ENCODE measurements around the gene RNF227.
"Not testable (repeated sequence)": the region's sequence is repeated elsewhere in the genome, so short reads cannot be mapped to it uniquely, and the experiment has no call there.

The RNF227 gene

GRCh38 chr17:7875804-7876370, 40.2 kb downstream of the RNF227 start:
- no peak overlapping the region for H3K27ac ChIP-seq (ENCODE audit: low read depth, low read length)
- H3K9ac ChIP-seq (ENCODE audit: low read length), result no peak overlapping the region
- H3K4me1 ChIP-seq (ENCODE audit: insufficient read depth, low read length), result no peaks in the 10 kb centered on the region
- H3K27me3 ChIP-seq (ENCODE audit: control insufficient read depth in 1 of 2, insufficient read depth in 2 of 2, low read length in 2 of 2), result no peaks in the 10 kb centered on the region
- H3K36me3 ChIP-seq (ENCODE audit: insufficient read depth, low read length), result peaks cover 5% of the 10 kb centered on the region
- H3K4me3 ChIP-seq (ENCODE audit: low read depth in 1 of 2, low read length in 2 of 2), result no peak overlapping the region
- H3K9me3 ChIP-seq (ENCODE audit: low read length), result no peaks in the 10 kb centered on the region

GRCh38 chr17:7873051-7873450, 43.0 kb downstream of the RNF227 start:
- Histone ChIP-seq H3K9me3 (ENCODE audit: low read length) (no peaks in the 10 kb centered on the region), H3K27ac (ENCODE audit: low read depth, low read length) (no peak overlapping the region), H3K4me3 (ENCODE audit: low read depth in 1 of 2, low read length in 2 of 2) (no peak overlapping the region), H3K27me3 (ENCODE audit: control insufficient read depth in 1 of 2, insufficient read depth in 2 of 2, low read length in 2 of 2) (no peaks in the 10 kb centered on the region), H3K36me3 (ENCODE audit: insufficient read depth, low read length) (peaks cover 5% of the 10 kb centered on the region), H3K4me1 (ENCODE audit: insufficient read depth, low read length) (no peaks in the 10 kb centered on the region), H3K9ac (ENCODE audit: low read length) (no peak overlapping the region)

GRCh38 chr17:7867881-7868329, 48.2 kb downstream of the RNF227 start:
- H3K4me3 ChIP-seq (ENCODE audit: low read depth in 1 of 2, low read length in 2 of 2), result no peak overlapping the region

GRCh38 chr17:7864995-7865650, 51.0 kb downstream of the RNF227 start:
- H3K27me3 ChIP-seq (ENCODE audit: control insufficient read depth in 1 of 2, insufficient read depth in 2 of 2, low read length in 2 of 2), result no peaks in the 10 kb centered on the region
- H3K4me1 ChIP-seq (ENCODE audit: insufficient read depth, low read length), result no peaks in the 10 kb centered on the region
- H3K4me3 ChIP-seq (ENCODE audit: low read depth in 1 of 2, low read length in 2 of 2), result no peak overlapping the region
- no peak overlapping the region for H3K27ac ChIP-seq (ENCODE audit: low read depth, low read length)
- H3K36me3 ChIP-seq (ENCODE audit: insufficient read depth, low read length), result no peaks in the 10 kb centered on the region
- no peak overlapping the region for H3K9ac ChIP-seq (ENCODE audit: low read length)
- H3K9me3 ChIP-seq (ENCODE audit: low read length), result no peaks in the 10 kb centered on the region

More at GRCh38 chr17:7867881-7868329, 48.2 kb downstream of the RNF227 start:
- H3K27me3 ChIP-seq (ENCODE audit: control insufficient read depth in 1 of 2, insufficient read depth in 2 of 2, low read length in 2 of 2), result no peaks in the 10 kb centered on the region
- H3K4me1 ChIP-seq (ENCODE audit: insufficient read depth, low read length), result no peaks in the 10 kb centered on the region
- peaks cover under 1% of the 10 kb centered on the region for H3K36me3 ChIP-seq (ENCODE audit: insufficient read depth, low read length)
- no peak overlapping the region for H3K9ac ChIP-seq (ENCODE audit: low read length)
- H3K9me3 ChIP-seq (ENCODE audit: low read length), result no peaks in the 10 kb centered on the region
- H3K27ac ChIP-seq (ENCODE audit: low read depth, low read length), result no peak overlapping the region

- not testable (repeated sequence) for H3K4me3 ChIP-seq (ENCODE audit: low read depth in 1 of 2, low read length in 2 of 2); H3K9me3 ChIP-seq (ENCODE audit: low read length); H3K27me3 ChIP-seq (ENCODE audit: control insufficient read depth in 1 of 2, insufficient read depth in 2 of 2, low read length in 2 of 2); H3K27ac ChIP-seq (ENCODE audit: low read depth, low read length); H3K9ac ChIP-seq (ENCODE audit: low read length); H3K4me1 ChIP-seq (ENCODE audit: insufficient read depth, low read length); H3K36me3 ChIP-seq (ENCODE audit: insufficient read depth, low read length)
These were observed 51.7 kb downstream of the RNF227 start for GRCh38 chr17:7864384-7864783.

Data from muscle layer of colon (tissue), 2 donors.